ENCODE data around the gene TMPRSS7.

TMPRSS7 gene, protein sequence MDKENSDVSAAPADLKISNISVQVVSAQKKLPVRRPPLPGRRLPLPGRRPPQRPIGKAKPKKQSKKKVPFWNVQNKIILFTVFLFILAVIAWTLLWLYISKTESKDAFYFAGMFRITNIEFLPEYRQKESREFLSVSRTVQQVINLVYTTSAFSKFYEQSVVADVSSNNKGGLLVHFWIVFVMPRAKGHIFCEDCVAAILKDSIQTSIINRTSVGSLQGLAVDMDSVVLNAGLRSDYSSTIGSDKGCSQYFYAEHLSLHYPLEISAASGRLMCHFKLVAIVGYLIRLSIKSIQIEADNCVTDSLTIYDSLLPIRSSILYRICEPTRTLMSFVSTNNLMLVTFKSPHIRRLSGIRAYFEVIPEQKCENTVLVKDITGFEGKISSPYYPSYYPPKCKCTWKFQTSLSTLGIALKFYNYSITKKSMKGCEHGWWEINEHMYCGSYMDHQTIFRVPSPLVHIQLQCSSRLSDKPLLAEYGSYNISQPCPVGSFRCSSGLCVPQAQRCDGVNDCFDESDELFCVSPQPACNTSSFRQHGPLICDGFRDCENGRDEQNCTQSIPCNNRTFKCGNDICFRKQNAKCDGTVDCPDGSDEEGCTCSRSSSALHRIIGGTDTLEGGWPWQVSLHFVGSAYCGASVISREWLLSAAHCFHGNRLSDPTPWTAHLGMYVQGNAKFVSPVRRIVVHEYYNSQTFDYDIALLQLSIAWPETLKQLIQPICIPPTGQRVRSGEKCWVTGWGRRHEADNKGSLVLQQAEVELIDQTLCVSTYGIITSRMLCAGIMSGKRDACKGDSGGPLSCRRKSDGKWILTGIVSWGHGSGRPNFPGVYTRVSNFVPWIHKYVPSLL

GRCh38 chr3:112034436-112034835, at the start of gene TMPRSS7:
Gene TMPRSS7 (plus strand): TSS chr3:112034736. CDS start chr3:112034846, 110 bp downstream.
- no peak for DNase-seq

DNA sequence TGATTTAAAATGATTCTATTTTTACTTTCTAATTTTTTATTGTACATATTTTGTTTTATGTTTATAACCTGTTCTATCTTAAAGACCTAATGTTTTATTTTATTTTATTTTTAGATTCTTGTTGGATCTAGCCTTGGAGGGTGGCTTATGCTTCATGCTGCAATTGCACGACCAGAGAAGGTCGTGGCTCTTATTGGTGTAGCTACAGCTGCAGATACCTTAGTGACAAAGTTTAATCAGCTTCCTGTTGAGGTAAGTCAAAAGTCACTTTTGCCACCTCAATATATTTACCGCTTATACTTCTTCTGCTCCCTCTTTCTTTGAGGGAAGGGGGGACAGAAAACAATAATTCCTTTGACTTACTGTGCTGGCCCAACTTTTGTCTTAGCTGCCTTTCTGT, 47.7 kb upstream of the TMPRSS7 start:
- no peak for DNase-seq

GRCh38 chr3:111989061-111989678, 45.4 kb upstream of the TMPRSS7 start:
- DNase-seq = peak; percentile 66

- DNase-seq = no peak
Measured at GRCh38 chr3:111993038-111993437, 41.5 kb upstream of the TMPRSS7 start.

DNA sequence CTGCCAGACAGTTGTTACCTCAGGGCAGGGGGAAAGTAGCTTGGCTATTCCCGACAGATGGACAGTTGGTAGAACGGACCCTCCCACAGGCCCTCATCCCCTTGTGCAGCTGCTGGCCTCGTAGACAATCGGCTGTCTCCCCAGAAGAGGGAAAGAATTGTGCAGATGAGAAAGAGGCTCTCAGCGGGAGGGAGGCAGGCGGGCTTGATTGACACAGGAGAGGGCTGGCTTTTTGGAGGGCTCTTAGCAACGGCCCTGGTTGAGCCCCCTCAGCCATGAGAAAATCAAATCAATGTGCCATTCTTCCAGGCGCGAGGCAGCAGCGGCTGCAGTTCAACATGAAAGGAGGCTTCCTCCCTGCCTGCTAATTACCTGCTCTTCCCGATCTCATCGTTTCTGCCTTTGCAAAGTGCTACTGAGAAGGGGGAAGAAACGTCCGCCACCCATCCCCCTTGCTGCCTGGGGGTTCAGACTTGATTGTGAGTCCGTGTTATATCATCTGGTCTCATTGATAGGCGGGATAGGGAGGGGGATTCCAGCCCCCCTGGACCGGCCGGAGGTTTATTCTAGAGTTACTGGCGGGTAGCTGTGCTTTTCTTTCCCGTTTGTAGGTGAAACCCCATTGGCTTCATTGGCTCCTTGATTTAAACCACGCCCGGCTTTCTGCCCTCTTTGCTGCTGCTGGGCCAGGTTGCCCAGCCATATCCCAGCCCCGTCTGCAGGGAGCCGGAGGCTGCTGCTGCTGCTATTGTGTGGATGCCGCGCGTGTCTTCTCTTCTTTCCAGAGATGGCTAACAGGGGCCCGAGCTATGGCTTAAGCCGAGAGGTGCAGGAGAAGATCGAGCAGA, 35.7 kb upstream of the TMPRSS7 start, which contains the start of gene TAGLN3:
TAGLN3 (plus strand) TSS at position 287 of the 848 bp plus-strand sequence; CDS start at position 788, 501 bp downstream.
- DNase-seq = no peak

GRCh38 chr3:111999484-112000324, 34.8 kb upstream of the TMPRSS7 start:
- no peak for DNase-seq

- DNase-seq = no peak
Measured at GRCh38 chr3:112000367-112000771, 34.2 kb upstream of the TMPRSS7 start.

DNA sequence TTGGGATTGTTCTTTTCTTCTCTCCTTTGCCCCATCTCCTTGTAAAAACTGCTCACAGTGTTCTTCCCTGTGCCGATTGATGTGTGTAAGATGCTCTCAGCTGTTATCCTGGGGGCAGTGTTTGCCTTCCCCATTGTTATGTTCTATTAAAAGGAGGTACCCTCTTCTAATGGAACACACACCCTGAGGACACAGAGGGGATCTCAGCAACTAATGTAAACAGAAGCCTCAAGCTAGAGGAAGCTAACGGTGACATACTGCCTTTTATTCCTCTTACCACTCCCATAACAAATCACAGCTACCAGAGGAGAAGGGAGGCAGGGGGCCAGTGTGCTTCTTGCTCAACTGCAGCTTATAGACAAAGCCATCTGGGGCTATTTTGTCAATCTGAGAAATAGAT, 33.6 kb upstream of the TMPRSS7 start:
- no peak for DNase-seq

DNA sequence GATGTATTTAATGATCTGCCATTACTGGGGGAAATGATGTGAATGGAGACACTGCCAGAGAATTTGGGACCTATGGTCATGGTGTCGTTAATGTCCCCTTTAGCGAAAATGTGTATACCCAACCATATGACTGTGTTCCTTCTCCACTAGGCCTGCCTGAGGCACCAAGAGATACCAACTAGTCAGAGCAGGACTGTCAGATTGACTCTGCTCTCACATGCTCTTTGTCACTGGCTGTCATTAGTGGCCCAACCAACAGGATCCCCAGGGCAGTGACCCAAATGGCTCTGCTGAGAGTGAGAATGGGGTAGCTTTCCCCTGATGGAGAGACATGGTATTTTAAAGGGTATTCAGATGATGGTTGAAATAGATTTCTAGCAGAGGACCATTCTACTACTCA, 33.0 kb upstream of the TMPRSS7 start:
- no peak for DNase-seq

DNA sequence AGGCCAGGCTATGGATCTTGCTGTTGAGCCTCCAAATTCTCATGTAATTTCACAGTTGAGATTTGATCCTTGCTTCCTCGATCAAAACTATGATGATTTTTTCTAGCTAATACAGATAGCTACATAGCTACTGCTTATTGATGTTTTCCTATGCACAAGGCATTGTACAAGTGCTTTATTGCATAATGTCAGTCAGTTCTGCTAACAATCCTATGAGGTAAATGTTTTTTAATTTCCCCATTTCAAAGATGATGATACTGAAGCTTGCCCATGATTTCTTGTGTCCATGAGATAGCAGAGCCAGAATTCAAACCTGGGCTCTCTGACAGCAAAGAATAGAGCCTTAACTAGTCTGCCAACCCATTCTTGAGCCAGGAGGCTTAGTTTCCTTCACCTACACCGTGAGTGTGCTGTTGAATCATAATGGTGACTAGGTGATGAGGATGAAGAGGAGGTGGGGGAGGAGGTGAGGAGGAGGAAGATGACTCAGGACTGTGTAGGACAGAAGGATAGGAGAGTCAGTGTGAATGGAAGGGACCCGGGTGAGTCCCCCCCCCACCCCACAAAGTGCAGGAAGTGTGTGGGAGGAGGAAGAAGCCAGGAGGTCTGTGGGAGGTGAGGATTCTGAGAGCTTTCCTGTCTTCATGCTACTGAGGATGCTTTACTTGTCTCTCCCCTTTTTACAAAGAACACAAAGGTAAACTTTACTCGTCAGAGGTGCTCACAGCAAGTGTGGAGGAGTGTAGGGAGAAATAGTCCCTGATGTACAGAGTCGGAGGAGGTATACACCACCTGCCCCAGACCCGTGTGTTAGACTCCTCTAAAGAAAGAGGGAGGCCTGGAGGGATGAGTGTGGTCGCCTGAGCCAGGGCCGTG, 32.2 kb upstream of the TMPRSS7 start:
- DNase-seq = peak; percentile 35

DNA sequence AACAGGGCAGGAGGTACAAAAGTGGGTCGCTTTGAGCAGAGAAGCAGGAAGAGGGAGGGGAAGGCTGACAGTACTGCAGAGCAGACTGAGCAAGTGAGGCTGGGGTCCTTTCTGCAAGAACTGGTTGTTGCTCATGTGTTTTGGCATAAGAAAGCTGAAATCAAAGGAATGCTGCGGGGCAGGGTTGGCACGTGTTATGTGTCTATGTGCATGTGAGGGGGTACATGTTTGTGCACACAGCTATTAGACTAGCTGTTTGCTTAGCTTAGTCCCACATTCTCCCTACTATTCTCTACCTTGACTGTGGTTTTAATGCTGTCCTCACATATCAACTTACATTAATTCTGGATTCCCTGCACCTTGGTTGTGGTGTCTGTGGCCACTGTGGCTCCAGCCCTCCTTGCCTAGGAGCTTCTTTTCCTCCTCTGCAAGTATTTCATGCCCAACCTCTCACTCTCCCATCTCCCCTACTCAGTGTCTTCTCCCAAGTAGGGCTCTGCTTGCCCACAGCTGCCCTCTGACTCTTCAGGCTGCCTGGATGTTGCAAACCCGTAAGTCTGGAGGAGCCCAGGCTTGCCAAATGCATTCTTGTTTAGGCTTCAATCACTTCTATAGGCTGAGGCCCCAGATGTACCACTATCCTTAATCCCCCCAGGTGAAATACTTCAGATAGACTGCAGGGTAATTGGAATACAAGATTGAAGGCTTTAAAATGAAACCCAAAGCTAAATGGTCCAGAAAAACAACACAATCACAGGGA, 31.0 kb upstream of the TMPRSS7 start:
- DNase-seq = no peak

DNA sequence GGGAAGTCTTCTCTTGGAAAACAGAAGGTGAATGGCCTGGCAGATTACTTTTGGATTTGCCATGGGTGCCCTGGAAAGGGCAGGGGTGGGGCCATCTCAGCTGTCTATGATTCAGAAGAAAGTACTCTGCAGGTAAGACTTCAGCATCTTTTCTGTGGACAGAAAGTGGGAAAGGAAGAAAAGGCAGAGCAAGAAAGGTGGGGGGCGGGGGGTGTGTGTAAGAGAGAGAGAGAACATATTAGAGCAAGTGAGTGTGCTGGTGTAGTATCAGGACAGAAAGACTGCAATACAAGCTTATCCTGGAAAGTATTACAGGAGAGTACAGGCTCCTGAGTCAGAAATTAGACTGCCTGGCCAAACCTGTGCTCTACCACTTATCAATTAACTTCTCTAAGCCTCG, 30.3 kb upstream of the TMPRSS7 start:
- no peak for DNase-seq

DNA sequence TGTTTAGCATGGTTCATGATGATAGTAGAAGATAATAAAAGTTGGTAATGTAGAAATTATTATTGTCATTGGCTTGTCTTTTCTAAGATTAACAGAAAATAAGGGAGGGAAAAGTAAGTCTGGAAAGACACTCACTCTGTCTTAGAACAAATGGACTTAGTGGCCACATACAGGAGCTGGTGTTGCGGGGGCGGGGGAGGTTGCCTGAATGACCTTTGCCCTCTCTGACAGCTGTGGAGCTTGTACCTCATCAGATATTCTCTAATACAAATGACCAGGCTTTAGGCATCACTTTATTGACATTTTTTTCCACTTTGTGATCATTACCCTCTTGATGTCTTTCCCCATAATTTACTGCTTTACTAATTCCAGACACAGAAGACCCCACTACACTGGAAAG, 29.9 kb upstream of the TMPRSS7 start:
- no peak for DNase-seq

DNA sequence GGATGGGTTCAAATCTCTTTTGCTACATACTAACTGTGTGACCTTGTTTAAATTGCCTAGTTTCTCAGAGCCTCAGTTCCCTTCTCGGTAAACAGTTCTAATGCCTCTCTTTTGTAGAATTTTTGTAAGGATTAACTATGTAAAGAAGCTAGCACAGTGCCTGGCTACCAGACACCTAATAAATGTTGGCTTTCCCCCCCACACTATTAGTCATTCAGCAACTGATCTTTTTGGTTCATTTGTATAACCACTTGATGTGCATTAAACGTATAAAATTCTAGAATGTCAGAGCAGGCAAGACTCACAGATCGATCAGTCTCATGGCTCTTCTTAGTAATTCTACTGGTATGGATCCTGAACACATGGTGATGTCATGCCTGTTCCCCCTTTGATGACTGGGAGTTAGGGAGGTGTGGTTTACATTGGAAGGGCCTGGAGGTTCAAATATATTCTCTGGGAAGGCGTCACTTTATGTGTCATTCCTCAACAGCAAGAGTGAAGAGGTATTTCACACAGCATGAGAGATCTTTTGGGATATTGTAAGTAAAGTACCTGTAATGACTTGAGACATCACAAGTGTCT, 29.4 kb upstream of the TMPRSS7 start:
- peak; percentile 58 for DNase-seq

- DNase-seq = peak; percentile 83
Measured at GRCh38 chr3:112007633-112008032, 26.9 kb upstream of the TMPRSS7 start.

DNA sequence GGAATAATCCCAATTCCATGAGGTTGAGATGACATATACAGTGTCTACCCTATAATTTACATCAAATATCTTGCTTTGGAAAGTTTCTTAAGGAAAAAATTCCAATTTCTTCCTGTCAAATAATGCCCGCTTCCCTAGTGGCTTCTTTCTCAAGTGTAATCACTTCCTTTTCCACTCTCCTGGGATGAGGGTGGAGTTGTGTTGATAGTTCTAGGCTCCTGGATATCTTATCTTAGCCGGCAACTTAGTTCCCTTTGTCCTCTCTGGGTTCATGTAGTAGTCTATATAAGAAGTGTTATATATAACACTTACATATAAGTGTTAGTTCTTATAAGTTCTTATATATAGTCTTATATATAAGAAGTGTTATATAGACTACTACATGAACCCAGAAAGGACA, 24.9 kb upstream of the TMPRSS7 start:
- no peak for DNase-seq

- no peak for DNase-seq
Measured at GRCh38 chr3:112010636-112011035, 23.9 kb upstream of the TMPRSS7 start.

DNA sequence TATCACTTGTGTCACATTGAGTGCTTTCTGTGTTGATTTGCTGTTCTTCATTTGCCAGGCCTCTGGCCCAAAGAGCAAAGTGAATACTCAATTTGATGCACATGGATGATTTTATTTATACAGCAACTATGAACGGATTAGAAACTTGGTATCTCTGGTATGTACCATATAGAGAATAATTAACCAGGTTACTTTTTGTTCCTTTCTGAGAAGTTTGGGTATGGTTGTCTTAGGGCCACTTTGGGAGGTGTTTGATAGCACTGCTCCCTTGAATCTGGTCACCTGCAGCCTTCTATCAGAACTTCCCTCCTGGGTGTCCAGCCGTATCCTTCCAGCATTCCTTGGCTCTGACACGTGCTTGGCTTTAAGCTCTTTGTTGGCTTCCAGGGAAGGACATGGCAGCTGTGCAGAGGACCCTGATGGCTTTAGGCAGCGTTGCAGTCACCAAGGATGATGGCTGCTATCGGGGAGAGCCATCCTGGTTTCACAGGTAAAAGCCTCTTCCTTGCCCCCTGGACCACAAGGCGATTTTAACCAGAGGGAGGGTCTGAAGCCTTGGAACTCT, 23.1 kb upstream of the TMPRSS7 start:
- DNase-seq = no peak
